Fibroblast of skin of left quadriceps (primary cell): ENCODE results near the gene ZBP1.

Experiments used
- DNase-seq, 2 experiments: peaks; one replicate each; pipeline ENCODE4 v3.0.0-alpha.2; 2013; ENCODE audit warnings: low read depth in 2 of 2

ZBP1 gene

GRCh38 chr20:57573242-57573641, 47.0 kb downstream of the ZBP1 start:
- no peak for DNase-seq

- no peak for DNase-seq
These were observed 48.3 kb downstream of the ZBP1 start for GRCh38 chr20:57571782-57572416.

- no peak for DNase-seq
These were observed 49.3 kb downstream of the ZBP1 start for GRCh38 chr20:57570920-57571319.

GRCh38 chr20:57570145-57570850, 49.9 kb downstream of the ZBP1 start:
- no peak for DNase-seq

- DNase-seq: no peak
These were observed 51.3 kb downstream of the ZBP1 start for GRCh38 chr20:57568960-57569359.

GRCh38 chr20:57568088-57568896, 51.9 kb downstream of the ZBP1 start:
- DNase-seq: no peak

- no peak for DNase-seq
These were observed 52.7 kb downstream of the ZBP1 start for GRCh38 chr20:57567471-57568079.

- no peak for DNase-seq
These were observed 53.3 kb downstream of the ZBP1 start for GRCh38 chr20:57566803-57567459.

- no peak for DNase-seq
These were observed 53.8 kb downstream of the ZBP1 start for GRCh38 chr20:57566399-57566798.

- DNase-seq: no peak
These were observed 55.1 kb downstream of the ZBP1 start for GRCh38 chr20:57564951-57565642.

GRCh38 chr20:57564180-57564802, 55.9 kb downstream of the ZBP1 start:
- no peak for DNase-seq

- no peak for DNase-seq
These were observed 56.7 kb downstream of the ZBP1 start for GRCh38 chr20:57563522-57563921.

- DNase-seq: no peak
These were observed 57.4 kb downstream of the ZBP1 start for GRCh38 chr20:57562541-57563465.

- DNase-seq: no peak
These were observed 58.6 kb downstream of the ZBP1 start for GRCh38 chr20:57561356-57562279.

- DNase-seq: no peak
These were observed 59.5 kb downstream of the ZBP1 start, which contains the start of gene PCK1 for GRCh38 chr20:57560554-57561355. TSS of gene PCK1 (plus strand) at chr20:57561110. CDS start at chr20:57561412, 302 bp downstream.

GRCh38 chr20:57559658-57560553, 60.3 kb downstream of the ZBP1 start:
- DNase-seq: no peak

GRCh38 chr20:57559289-57559634, 61.0 kb downstream of the ZBP1 start:
- DNase-seq: no peak
